HG02870 (cell line): ENCODE data around the gene HHIPL1.

Experiments used
- ATAC-seq: cut with Tn5 transposase; IDR thresholded peaks from one replicate; pipeline ENCODE4 v1.9.1; 2021; ENCODE audit warnings: mild to moderate bottlenecking, moderate library complexity; ENCODE audit not compliant: unreplicated experiment

The HHIPL1 gene

GRCh38 chr14:99686557-99687283 lies 41.8 kb downstream of the HHIPL1 start:
- no peak for ATAC-seq

DNA sequence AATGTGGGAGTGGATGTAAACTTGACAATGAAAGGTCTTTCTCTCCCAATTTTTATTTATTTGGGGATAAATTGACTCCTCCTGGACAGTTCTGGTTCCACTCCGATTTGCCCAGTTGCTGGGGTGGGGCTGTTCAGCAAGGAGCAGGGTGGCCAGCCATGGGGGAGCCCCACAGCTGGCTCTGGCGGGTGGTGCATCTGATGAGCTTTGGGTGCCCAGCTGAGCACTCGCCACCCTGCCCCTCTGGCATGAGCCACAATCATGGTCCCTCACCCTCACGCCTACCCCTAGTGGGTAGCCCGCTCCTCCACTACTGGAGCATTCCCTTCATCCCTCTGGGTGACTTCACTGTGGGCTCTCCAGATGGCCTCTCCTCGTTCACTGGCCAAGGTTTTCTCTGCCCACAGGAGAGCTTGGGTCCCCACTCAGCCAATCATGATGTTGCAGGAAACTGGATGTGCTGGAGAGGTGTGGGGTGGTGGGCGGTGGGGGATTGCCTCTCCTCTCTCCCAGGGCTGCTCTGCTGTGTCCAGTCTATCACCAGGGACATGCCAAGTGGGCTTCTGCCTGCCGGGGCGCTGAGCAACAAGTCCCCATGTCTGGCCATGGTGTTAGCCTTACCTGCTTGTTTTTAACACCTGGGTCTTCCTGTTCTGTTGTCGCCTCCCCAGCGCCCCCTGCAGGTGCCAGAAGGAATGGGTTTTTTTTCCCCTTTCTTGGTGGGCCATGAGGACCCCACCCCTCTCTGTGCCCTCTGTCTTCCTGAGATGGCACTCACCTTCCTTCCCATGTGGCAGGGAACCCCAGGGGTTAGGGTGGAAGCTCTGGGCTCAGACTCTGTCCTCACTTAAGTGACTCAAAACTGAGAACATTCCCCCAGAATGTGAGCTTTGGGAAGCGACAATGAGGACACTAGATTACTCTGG lies 42.6 kb downstream of the HHIPL1 start:
- ATAC-seq, result no peak

DNA sequence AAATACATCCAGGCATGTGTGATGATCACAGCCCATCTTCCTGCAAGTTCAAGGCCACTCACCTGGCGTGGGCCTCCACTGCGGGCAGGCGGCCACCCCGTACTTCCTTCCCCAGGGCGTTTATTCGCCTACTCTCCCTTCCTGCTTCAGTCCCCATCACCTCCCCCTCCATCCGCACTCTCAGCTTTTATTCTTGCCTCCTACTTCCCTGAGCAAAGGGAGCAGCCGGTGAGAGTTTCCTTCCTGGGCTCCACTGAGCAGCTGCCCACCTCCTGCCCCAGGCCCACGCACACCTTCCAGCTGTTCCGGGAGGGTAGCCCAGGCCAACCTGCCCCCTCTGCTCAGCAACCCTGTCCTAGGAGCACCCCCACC lies 43.3 kb downstream of the HHIPL1 start:
- no peak for ATAC-seq

GRCh38 chr14:99688629-99689028 lies 43.7 kb downstream of the HHIPL1 start:
- ATAC-seq, result no peak

DNA sequence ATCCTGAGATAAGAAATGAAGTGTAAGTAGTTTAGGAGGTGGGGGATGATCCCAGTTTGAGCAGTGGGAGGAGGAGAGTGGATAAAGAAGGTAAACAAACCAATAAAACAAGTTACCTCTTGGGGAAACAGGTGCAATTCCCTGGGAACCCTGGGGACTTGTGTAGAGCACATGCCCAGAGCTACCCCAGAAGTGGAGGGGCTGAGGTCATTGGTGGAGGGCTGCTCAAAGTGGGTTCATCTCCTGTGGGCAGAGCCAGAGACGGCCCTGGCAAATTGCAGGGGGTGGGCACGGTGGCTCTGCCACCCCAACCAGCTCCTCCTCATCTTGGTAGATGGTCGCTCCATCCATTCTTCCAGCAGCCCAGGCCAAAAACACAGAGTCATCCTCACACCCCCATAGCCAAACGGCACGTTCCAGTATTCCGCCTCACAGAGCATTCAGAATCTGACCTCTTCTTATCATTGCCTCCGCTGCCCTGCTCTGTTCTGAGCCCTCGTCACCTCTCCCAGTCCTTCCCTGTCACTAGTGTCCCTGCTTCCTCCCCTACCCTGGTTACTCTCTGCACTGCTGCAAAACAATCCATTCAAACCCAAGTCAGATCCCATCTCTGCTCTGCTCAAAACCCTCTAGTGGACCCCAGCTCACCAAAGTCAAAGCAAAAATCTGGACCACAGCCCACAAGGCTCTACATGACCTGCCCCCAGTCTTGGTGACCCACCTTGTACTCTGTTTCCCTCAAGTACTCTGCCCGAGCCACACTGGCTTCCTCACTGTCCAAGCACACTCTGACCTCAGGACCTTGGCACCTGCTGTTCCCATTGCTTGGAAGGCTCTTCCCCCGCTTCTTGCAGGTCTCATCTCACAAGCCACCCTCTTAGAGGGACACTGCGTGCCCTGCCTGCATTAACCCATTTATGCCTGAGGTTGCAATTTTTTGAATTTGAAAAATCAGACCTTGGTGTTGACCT lies 44.6 kb downstream of the HHIPL1 start:
- ATAC-seq, result no peak

GRCh38 chr14:99690636-99691035 lies 45.7 kb downstream of the HHIPL1 start:
- no peak for ATAC-seq

- ATAC-seq, result no peak
Observed at GRCh38 chr14:99691111-99691885, 46.4 kb downstream of the HHIPL1 start.

DNA sequence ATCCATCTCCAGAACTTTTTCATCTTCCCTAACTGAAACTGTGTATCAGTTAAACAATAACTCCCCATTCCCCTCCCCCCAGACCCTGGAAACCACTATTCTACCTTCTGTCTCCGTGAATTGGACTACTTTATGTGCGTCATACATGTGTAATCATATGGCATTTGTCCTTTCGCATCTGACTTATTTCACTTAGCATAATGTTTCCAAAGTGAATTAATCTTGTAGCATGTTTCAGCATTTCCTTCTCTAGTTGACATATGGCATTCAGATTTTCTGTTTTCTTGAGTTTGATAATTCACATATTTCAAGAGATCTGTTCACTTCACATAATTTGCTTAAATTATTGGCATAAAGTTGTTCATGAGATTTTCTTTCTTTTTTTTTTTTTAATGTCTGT lies 49.0 kb downstream of the HHIPL1 start:
- no peak for ATAC-seq

DNA sequence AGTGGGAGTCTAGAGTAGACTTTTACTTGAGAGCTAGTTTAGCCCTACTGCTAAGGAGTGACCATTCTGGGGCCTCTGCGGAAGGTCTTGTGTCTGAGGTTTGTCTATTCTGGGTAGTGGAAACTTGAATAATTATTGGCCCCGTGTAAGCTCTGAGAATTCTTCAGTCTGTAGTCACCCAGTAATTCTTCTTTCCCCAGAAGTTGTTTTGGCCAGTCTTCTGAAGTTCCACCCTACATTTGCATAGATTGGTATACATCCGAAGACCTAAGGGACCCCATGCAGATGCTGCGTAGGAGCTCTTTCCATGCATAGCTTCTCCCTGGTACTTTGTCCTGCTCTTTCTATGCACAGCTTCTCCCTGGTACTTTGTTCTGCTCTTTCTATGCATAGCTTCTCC lies 52.0 kb downstream of the HHIPL1 start:
- no peak for ATAC-seq

GRCh38 chr14:99698236-99698635 lies 53.3 kb downstream of the HHIPL1 start:
- no peak for ATAC-seq

DNA sequence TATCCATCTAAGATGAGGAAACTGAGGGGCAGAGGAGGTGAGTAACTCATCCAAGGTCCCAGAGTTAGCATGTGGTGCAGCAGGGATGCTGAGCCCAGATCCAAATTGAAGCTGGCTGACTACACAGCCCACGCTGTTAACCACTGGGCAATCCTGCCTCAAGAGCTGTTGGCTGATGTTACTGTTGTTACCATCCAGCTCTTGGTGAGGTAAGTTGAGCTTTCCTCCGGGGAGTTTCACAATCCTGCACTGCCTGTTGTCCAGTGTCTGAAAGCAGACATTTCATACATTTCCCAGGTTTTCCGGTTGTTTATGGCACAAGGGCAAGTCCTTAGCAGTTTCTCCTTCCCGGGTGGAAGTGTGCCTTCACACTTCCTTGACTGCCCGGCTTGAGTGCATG lies 53.7 kb downstream of the HHIPL1 start:
- no peak for ATAC-seq

- no peak for ATAC-seq
Observed at GRCh38 chr14:99699085-99699760, 54.3 kb downstream of the HHIPL1 start.

DNA sequence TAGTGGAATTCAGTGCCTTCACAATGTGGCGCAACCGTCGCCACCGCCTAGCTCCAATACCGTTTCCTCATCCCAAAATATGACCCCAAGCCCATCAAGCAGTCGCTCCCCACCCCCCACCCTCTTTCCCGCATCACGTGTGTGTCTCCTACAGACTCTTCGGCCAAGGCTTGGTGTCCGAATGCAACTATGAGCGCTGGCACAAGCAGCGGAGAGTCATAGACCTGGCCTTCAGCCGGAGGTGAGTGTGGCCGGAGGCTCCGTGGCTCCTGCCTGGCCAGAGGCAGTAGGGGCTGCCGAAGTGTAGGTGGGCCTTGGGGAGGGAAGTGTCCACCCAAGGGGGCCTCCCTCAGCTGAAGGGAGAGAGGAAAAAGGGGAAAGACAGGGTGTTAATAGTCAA lies 54.9 kb downstream of the HHIPL1 start:
- ATAC-seq, result no peak

DNA sequence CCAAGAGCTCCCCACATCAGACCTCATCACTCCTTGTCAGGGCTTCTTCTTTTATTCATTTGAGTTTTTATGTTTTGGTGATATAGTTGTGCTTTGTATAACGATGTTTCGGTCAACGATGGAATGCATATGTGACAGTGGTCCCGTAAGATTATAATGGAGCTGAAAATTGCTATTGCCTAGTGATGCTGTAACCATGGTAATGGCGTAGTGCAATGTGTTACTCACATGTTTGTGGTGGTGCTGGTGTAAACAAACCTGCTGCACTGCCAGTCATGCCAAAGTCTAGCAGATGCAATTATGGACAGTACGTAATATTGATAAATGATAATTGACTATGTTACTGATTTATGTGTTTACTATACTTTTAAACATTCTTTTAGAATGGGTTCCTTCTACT lies 55.5 kb downstream of the HHIPL1 start:
- ATAC-seq, result no peak

GRCh38 chr14:99701260-99701659 lies 56.3 kb downstream of the HHIPL1 start:
- no peak for ATAC-seq

DNA sequence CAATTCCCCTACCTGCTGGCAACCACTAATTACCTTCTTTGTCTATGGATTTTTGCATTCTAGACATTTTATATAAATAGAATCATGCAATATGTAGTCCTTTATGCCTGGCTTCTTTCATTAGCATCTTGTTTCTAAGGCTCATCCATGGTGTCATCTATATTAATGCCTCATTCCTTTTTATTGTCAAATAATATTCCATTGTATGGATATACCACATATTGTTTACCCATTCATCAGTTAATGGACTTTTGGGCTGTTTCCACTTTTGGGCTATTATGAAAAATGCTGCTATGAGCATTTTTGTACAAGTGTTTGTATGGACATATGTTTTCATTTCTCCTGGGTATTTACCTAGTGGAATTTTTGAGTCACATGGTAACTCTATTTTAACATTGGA lies 57.2 kb downstream of the HHIPL1 start:
- ATAC-seq, result no peak

GRCh38 chr14:99703381-99703780 lies 58.5 kb downstream of the HHIPL1 start:
- no peak for ATAC-seq

DNA sequence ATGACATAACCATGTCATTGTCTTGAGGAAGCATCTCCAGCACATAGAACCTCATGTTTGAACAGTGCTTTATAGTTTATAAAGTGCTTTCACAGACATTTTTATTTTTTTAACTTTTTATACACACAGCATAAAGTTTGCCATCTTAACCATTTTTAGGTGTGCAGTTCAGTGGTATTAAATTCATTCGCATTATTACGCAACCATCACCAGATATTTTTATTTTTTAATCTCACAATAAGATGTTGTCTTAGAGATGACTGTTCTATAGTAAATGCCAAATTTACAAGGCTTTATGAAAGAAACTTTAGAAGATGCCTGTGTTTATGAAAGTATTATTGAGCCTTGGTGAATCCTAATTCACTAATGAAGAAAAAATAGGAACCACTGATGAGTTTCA lies 59.1 kb downstream of the HHIPL1 start:
- ATAC-seq, result no peak

GRCh38 chr14:99706107-99706900 lies 61.4 kb downstream of the HHIPL1 start:
- no peak for ATAC-seq
